K562 (cell line): Measurements from ENCODE around the gene SAV1. TPM values are rescaled to one million over a fixed set of nuclear protein-coding genes. Genes with fewer than 3 reads are reported as not detected.

Source experiments
- CBFA2T2 ChIP-seq: fragments of 450-650 bp; conservative IDR thresholded peaks from 2 replicates; pipeline ENCODE4 v1.6.1; 2017; ENCODE audit warnings: mild to moderate bottlenecking
- CBX1 ChIP-seq: sonication (generic); IDR thresholded peaks from 2 replicates; pipeline ENCODE4 v1.6.1; 2016; ENCODE audit warnings: antibody characterized with exemption, low read depth, mild to moderate bottlenecking
- ELF2 ChIP-seq: fragments of 250-450 bp; sonication (Bioruptor Pico); IDR thresholded peaks from 2 replicates; pipeline ENCODE4 v1.5.0; 2021; ENCODE audit warnings: mild to moderate bottlenecking
- ERF ChIP-seq: fragments of 450-650 bp; formaldehyde crosslinking; IDR thresholded peaks from 2 replicates; pipeline ENCODE4 v1.4.0; 2020; ENCODE audit warnings: mild to moderate bottlenecking, mixed read lengths
- GTF2E2 ChIP-seq: fragments of 200-800 bp; sonication (Bioruptor generic); IDR thresholded peaks from 2 replicates; pipeline ENCODE4 v1.6.1; 2016; ENCODE audit warnings: missing genetic modification characterization, missing compliant biosample characterization
- NFXL1 ChIP-seq: fragments of 450-650 bp; formaldehyde crosslinking; IDR thresholded peaks from 2 replicates; pipeline ENCODE4 v1.4.0; 2021; ENCODE audit warnings: mild to moderate bottlenecking
- RBM14 ChIP-seq: fragments of 200-400 bp; formaldehyde crosslinking; IDR thresholded peaks from 2 replicates; pipeline ENCODE4 v1.6.1; 2018; ENCODE audit warnings: low read depth, mild to moderate bottlenecking, low read length, moderate library complexity, borderline replicate concordance; ENCODE audit not compliant: insufficient read depth
- TAF9B ChIP-seq: fragments of 450-650 bp; IDR thresholded peaks from 2 replicates; pipeline ENCODE4 v1.6.1; 2018; ENCODE audit warnings: mild to moderate bottlenecking; ENCODE audit not compliant: partially characterized antibody
- TRIM24 ChIP-seq, 2 experiments: fragments of 450-650 bp; IDR thresholded peaks; 2 replicates each; pipeline ENCODE4 v1.6.1; 2016
- ZBTB7A ChIP-seq: IDR thresholded peaks from 2 replicates; pipeline ENCODE4 v1.6.1; 2011; ENCODE audit warnings: low read depth, mild to moderate bottlenecking, low read length, moderate library complexity, borderline replicate concordance; ENCODE audit not compliant: control insufficient read depth
- ZMIZ1 ChIP-seq, 2 experiments: fragments of 150-350 bp in 1 of 2; IDR thresholded peaks; 2 replicates each; pipeline ENCODE4 v1.6.1; 2012 to 2016; ENCODE audit warnings: low read depth in 2 of 2, low read length in 2 of 2, mild to moderate bottlenecking in 1 of 2, moderate library complexity in 1 of 2
- ZNF408 ChIP-seq: fragments of 250-450 bp; sonication (Bioruptor Pico); IDR thresholded peaks from 2 replicates; pipeline ENCODE4 v1.4.0; 2020; ENCODE audit warnings: low read depth, mild to moderate bottlenecking, moderate library complexity
- ZNF780A ChIP-seq: fragments of 250-450 bp; sonication (Bioruptor Pico); IDR thresholded peaks from 2 replicates; pipeline ENCODE4 v1.5.0; 2021; ENCODE audit warnings: mild to moderate bottlenecking
- polyA plus RNA-seq, 8 experiments: library from polyadenylated mRNA; depleted of rRNA in 4 of 8; stranded (reverse) in 5 of 8; unstranded in 3 of 8; fragments of >200 nt; fragmentation: Nextera tagmentation in 2 of 8; fragmentation: Illumina TruSeq in 1 of 8; extraction: Ambion mirVana in 2 of 8; extraction: Trizol in 1 of 8; gene quantifications; 2 replicates each; pipeline versions ENCODE4 v1.2.1 to v1.2.3, GENCODE V29; 2011 to 2014; ENCODE audit warnings: inconsistent platforms in 1 of 8, missing spikeins in 1 of 8
- total RNA-seq, 7 experiments: library from RNA; depleted of rRNA in 6 of 7; stranded (reverse); fragments of >200 nt in 6 of 7; fragmentation: Illumina TruSeq in 2 of 7; extraction: Trizol in 2 of 7; gene quantifications; 2 replicates each; pipeline versions ENCODE4 v1.2.1 to v1.2.3, GENCODE V29; 2011 to 2021; ENCODE audit warnings: low replicate concordance in 1 of 7
- TF ChIP-seq, protein P1 (sequence below): fragments of 250-450 bp; sonication (Bioruptor Pico); IDR thresholded peaks from 2 replicates; pipeline ENCODE4 v1.4.0; 2020; ENCODE audit warnings: borderline replicate concordance
- TF ChIP-seq, protein P2 (sequence below): fragments of 450-650 bp; formaldehyde crosslinking; IDR thresholded peaks from 2 replicates; pipeline ENCODE4 v1.4.0; 2022; ENCODE audit warnings: mild to moderate bottlenecking, moderate library complexity

SAV1 gene
- total and polyA plus RNA-seq, 9 of the 15 experiments (the other 6 are each of a cell fraction or from before 2014, with no cell fraction given): 6.5 to 18.1 (median 16.1) TPM

DNA sequence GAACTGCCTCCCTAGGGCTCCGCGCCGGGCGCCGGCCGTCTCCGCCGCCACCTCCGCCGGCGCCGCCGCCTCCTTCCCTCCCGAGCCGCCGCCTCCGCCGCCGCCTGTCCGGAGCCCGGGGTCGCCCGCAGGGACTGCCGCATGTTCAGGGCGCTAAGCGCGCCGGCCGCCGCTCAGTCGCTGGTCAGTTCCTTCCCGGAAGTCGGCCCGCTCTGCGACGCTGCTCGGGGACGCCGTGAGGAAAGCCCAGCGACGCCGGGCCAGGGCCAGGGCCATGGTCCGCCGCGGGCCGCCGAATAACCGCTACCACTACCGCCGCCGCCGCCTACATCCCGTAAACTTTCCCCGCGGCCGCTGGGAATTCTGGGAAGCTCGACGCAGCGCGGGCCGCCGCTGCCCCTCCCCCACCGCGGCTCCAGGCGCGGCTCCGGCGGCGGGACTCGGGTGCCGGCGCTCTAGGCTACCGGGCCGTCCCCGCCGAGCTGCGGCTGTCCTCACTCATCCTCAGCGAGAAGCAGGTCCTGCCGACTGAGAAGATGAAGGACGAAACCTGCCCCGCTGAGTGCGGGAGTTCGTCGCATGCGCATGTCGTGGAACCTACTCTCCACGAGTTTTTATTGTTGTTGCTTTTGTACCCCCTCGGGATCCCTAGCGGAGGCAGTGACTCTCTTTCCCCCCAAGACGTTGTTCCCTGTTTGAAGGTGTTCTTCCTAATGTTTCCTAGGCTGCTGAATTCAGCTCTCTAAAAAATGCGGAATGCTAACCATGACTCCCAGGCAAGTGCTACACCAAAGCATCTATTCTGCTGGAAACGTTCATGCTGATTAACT lies at the start of gene SAV1 (continued):
- TF ChIP-seq, protein P1, sequence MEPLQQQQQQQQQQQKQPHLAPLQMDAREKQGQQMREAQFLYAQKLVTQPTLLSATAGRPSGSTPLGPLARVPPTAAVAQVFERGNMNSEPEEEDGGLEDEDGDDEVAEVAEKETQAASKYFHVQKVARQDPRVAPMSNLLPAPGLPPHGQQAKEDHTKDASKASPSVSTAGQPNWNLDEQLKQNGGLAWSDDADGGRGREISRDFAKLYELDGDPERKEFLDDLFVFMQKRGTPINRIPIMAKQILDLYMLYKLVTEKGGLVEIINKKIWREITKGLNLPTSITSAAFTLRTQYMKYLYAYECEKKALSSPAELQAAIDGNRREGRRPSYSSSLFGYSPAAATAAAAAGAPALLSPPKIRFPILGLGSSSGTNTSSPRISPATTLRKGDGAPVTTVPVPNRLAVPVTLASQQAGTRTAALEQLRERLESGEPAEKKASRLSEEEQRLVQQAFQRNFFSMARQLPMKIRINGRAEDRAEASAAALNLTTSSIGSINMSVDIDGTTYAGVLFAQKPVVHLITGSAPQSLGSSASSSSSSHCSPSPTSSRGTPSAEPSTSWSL: 0 out of 2 replicates have a peak, but pooled peaks have one; percentile 52
- TF ChIP-seq ERF (CRISPR knock-in tag) (peak; percentile 26; the same call in 1 of the 2 replicates), ZNF780A (no peak), RBM14 (no peak), NFXL1 (CRISPR knock-in tag) (no peak), TRIM24 (IDR thresholded peaks at IDR 0.05) (peak in 1 of 2 experiments; percentile 31; a peak in 1 of 4 replicates), ELF2 (0 out of 2 replicates have a peak, but pooled peaks have one; percentile 13), CBFA2T2 (no peak), ZNF408 (no peak), ZBTB7A (peak; percentile 29; the same call in 1 of the 2 replicates), GTF2E2 (tag) (peak; percentile 97), CBX1 (peak; percentile 95), TAF9B (peak; percentile 43), ZMIZ1 (IDR thresholded peaks at IDR 0.05; ENCODE audit: low read depth in 2 of 2, low read length in 2 of 2) (peak in 1 of 2 experiments; percentile 88; a peak in 1 of 4 replicates)
- TF ChIP-seq, protein P2, sequence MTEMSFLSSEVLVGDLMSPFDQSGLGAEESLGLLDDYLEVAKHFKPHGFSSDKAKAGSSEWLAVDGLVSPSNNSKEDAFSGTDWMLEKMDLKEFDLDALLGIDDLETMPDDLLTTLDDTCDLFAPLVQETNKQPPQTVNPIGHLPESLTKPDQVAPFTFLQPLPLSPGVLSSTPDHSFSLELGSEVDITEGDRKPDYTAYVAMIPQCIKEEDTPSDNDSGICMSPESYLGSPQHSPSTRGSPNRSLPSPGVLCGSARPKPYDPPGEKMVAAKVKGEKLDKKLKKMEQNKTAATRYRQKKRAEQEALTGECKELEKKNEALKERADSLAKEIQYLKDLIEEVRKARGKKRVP: peak; percentile 42; the same call in 1 of the 2 replicates
